ENCODE results near the gene KCNAB3.

Gene KCNAB3

DNA sequence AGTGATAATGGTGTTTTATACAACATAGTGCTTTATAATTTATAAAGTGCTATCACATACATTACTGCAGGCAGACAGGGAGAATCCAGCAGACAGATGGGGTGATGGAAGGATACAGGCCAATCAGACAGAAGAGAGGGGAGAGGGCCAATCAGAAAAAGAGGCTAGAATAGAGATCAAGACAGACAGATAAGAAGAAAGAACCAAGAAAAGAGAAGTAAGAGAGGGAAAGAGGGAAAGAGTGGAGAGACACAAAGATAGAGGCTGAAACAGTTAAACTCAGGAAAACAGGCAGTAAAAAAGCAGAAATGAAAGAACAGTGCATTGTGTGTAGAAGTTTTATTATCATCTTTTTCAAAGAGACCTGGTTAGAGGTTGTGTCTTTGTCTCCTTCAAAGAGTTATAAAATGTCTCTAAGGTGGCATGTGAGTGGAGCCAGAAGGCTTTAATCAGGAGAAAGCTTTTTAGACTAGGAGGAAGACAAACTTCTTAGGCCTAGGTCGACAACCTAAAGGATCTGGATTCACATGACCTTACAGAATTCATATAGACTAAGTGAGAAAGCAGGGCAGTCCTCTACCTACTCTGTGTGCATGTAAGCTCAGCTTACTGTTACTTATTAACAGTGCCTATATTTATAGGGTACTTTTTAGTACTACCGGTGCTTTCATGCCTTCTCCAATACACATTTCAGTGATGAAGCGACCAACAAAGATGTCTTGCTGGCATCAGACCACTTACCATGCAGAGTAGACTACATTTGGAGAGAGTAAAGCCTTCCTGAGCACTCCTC is 49.4 kb downstream of the KCNAB3 start:
- no peak for DNase-seq (ENCODE audit: low spot score)

GRCh38 chr17:7878234-7878633 is 51.4 kb downstream of the KCNAB3 start:
- no peak for DNase-seq (ENCODE audit: low spot score)

GRCh38 chr17:7875804-7876370 is 53.8 kb downstream of the KCNAB3 start:
- no peak for DNase-seq (ENCODE audit: low spot score)

DNA sequence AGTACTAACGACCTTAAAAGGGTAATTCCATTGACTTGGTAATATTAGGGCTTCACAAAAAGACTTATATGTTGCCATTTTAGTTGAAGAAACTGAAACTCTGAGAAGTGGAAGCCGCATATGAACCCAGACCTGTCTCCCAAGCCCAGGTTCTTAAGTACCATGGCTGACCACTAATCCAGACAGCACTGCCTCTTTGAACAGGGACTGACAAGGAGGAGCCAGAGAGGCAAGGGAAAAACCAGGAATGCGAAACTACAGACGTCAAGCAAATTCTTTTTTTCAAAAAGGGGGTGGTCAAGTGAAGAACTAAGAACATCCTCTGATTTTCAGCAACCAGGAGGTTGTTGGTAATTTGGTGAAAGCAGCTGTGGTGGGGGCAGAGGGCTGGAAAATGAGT is 56.6 kb downstream of the KCNAB3 start:
- DNase-seq (ENCODE audit: low spot score), result no peak

All from kidney tubule cell (primary cell).